Measurements from ENCODE around the gene VASP. TPM values are rescaled to one million over a fixed set of nuclear protein-coding genes. Genes with fewer than 3 reads are reported as not detected.

VASP gene
- polyA plus RNA-seq, 3 donors: 132 to 154 (median 144) TPM

DNA sequence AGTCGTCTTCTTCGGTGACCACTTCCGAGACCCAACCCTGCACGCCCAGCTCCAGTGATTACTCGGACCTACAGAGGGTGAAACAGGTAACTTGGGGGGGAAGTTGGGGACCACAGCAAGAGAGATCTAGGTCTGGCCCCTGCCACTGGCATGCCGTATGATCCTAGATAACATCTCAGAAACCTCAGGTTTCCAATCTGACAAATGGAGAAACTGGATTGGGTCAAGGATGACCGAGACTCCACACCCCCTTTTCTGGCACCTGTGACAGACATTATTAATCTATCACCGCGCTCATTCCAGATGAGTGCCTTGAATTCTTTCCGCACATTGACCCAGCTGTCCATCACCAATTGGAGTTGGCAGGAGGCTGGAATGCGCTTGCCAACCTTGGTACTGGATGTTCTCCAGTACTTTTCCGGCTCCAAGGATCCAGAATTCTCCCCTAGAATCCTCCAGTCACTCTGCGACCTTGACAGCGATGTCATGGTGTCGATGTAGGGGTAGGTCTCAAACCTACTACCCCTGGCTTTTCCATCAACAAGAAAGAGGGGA, 17.4 kb downstream of the VASP start:
- peaks cover 22 to 28% (median 23%) of the 10 kb centered on the region in 3 donors for H3K27me3 Mint-ChIP-seq (ENCODE audit: low read depth in 3 of 3)
- Histone ChIP-seq H4K20me1 (ENCODE audit: insufficient read depth, low read length) (peaks cover 100% of the 10 kb centered on the region), H2AFZ (ENCODE audit: insufficient read depth, low read depth, low read length, poor library complexity, severe bottlenecking) (no peak overlapping the region), H3K79me2 (ENCODE audit: insufficient read depth, low read length) (peaks cover 33% of the 10 kb centered on the region), H3K9ac (ENCODE audit: insufficient read depth, low read length, poor library complexity, severe bottlenecking) (no peak overlapping the region), H3K4me3 (replicated peaks in 1 of 3; ENCODE audit: low read depth in 2 of 3, low read length in 3 of 3) (no peak overlapping the region), H3K27me3 (ENCODE audit: control insufficient read depth in 2 of 2, insufficient read depth in 2 of 2, low read length in 2 of 2) (peaks cover 0 to 15% of the 10 kb centered on the region in 2 donors), H3K4me2 (replicated peaks; ENCODE audit: extremely low read depth, low read length, poor library complexity, severe bottlenecking) (no peak overlapping the region), H3K4me1 (ENCODE audit: control insufficient read depth in 1 of 2, insufficient read depth in 2 of 2, low read length in 2 of 2) (peaks cover 78 to 89% of the 10 kb centered on the region in 2 donors), H3K36me3 (replicated peaks in 1 of 2; ENCODE audit: control insufficient read depth in 1 of 2, insufficient read depth in 2 of 2, low read length in 2 of 2) (peaks cover 75 to 78% of the 10 kb centered on the region in 2 donors), H3K27ac (ENCODE audit: low read depth in 1 of 2, low read length in 2 of 2) (peak overlapping the region in 1 of 2 donors; percentile 8), H3K9me3 (replicated peaks in 1 of 2; ENCODE audit: control insufficient read depth in 1 of 2, insufficient read depth in 1 of 2, low read length in 2 of 2) (no peaks in the 10 kb centered on the region)
- peaks cover 0 to 8% (median 3%) of the 10 kb centered on the region in 7 donors for H3K9me3 Mint-ChIP-seq
- intact Hi-C loops (cut with micrococcal nuclease): loop anchor here (5.0 to 10.0 kb wide), 5 partner anchors 32 to 158 kb away; partner anchors contain the start of gene OPA3 (in 1 of the 2)
- H3K27ac Mint-ChIP-seq: peak overlapping the region in 2 of 7 donors; percentile 30 to 48
- WGBS (ENCODE audit: insufficient coverage): 100% methylated on average over 4 of the region's 15 CpGs
- TF ChIP-seq, protein P1, sequence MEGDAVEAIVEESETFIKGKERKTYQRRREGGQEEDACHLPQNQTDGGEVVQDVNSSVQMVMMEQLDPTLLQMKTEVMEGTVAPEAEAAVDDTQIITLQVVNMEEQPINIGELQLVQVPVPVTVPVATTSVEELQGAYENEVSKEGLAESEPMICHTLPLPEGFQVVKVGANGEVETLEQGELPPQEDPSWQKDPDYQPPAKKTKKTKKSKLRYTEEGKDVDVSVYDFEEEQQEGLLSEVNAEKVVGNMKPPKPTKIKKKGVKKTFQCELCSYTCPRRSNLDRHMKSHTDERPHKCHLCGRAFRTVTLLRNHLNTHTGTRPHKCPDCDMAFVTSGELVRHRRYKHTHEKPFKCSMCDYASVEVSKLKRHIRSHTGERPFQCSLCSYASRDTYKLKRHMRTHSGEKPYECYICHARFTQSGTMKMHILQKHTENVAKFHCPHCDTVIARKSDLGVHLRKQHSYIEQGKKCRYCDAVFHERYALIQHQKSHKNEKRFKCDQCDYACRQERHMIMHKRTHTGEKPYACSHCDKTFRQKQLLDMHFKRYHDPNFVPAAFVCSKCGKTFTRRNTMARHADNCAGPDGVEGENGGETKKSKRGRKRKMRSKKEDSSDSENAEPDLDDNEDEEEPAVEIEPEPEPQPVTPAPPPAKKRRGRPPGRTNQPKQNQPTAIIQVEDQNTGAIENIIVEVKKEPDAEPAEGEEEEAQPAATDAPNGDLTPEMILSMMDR (IDR thresholded peaks at IDR 0.05): no peak
- peaks cover 71 to 87% of the 10 kb centered on the region in 2 donors for H3K36me3 Mint-ChIP-seq
- no peak for DNase-seq
- H3K4me3 Mint-ChIP-seq: no peak overlapping the region
- peaks cover 72% of the 10 kb centered on the region for H3K4me1 Mint-ChIP-seq

DNA sequence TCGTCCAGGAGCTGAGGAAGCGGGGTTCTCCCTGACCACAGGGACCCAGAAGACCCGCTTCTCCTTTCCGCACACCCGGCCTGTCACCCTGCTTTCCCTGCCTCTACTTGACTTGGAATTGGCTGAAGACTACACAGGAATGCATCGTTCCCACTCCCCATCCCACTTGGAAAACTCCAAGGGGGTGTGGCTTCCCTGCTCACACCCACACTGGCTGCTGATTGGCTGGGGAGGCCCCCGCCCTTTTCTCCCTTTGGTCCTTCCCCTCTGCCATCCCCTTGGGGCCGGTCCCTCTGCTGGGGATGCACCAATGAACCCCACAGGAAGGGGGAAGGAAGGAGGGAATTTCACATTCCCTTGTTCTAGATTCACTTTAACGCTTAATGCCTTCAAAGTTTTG, 18.9 kb downstream of the VASP start:
- H3K27ac Mint-ChIP-seq: peak overlapping the region in 5 of 7 donors; percentile 46 to 85 (median 70)
- peaks cover 59% of the 10 kb centered on the region for H3K4me1 Mint-ChIP-seq
- TF ChIP-seq, protein P1 (IDR thresholded peaks at IDR 0.05): no peak
- no peak overlapping the region for H3K4me3 Mint-ChIP-seq
- intact Hi-C loops (cut with micrococcal nuclease): loop anchor here (5.0 to 10.0 kb wide), 3 partner anchors 34 to 119 kb away; partner anchors contain the start of gene OPA3 (in 1 of the 2)
- peak overlapping the region; percentile 11 to 23 for H3K27ac ChIP-seq (ENCODE audit: low read depth in 1 of 2, low read length in 2 of 2)
- H3K27me3 Mint-ChIP-seq (ENCODE audit: low read depth in 3 of 3): peaks cover 24 to 37% (median 28%) of the 10 kb centered on the region in 3 donors
- DNase-seq: peak in 1 of 3 donors; percentile 42
- H4K20me1 ChIP-seq (ENCODE audit: insufficient read depth, low read length): peaks cover 89% of the 10 kb centered on the region
- WGBS (ENCODE audit: insufficient coverage): 23% methylated on average over 6 of the region's 9 CpGs
- H3K36me3 ChIP-seq (replicated peaks in 1 of 2; ENCODE audit: control insufficient read depth in 1 of 2, insufficient read depth in 2 of 2, low read length in 2 of 2): peaks cover 60 to 63% of the 10 kb centered on the region in 2 donors
- no peak overlapping the region for H3K9ac ChIP-seq (ENCODE audit: insufficient read depth, low read length, poor library complexity, severe bottlenecking)
- peaks cover 21% of the 10 kb centered on the region for H3K79me2 ChIP-seq (ENCODE audit: insufficient read depth, low read length)
- peaks cover 0 to 16% of the 10 kb centered on the region in 2 donors for H3K27me3 ChIP-seq (ENCODE audit: control insufficient read depth in 2 of 2, insufficient read depth in 2 of 2, low read length in 2 of 2)
- H3K9me3 ChIP-seq (replicated peaks in 1 of 2; ENCODE audit: control insufficient read depth in 1 of 2, insufficient read depth in 1 of 2, low read length in 2 of 2): peaks cover 3 to 7% of the 10 kb centered on the region in 2 donors
- no peak overlapping the region for H2AFZ ChIP-seq (ENCODE audit: insufficient read depth, low read depth, low read length, poor library complexity, severe bottlenecking)
- peaks cover 59 to 72% of the 10 kb centered on the region in 2 donors for H3K36me3 Mint-ChIP-seq
- peaks cover 66 to 75% of the 10 kb centered on the region in 2 donors for H3K4me1 ChIP-seq (ENCODE audit: control insufficient read depth in 1 of 2, insufficient read depth in 2 of 2, low read length in 2 of 2)
- H3K9me3 Mint-ChIP-seq: peaks cover 0 to 23% (median 10%) of the 10 kb centered on the region in 7 donors
- no peak overlapping the region for H3K4me2 ChIP-seq (replicated peaks; ENCODE audit: extremely low read depth, low read length, poor library complexity, severe bottlenecking)
- H3K4me3 ChIP-seq (replicated peaks in 1 of 3; ENCODE audit: low read depth in 2 of 3, low read length in 3 of 3): no peak overlapping the region
